Measurements from ENCODE around the gene SAV1.

Gene SAV1

DNA sequence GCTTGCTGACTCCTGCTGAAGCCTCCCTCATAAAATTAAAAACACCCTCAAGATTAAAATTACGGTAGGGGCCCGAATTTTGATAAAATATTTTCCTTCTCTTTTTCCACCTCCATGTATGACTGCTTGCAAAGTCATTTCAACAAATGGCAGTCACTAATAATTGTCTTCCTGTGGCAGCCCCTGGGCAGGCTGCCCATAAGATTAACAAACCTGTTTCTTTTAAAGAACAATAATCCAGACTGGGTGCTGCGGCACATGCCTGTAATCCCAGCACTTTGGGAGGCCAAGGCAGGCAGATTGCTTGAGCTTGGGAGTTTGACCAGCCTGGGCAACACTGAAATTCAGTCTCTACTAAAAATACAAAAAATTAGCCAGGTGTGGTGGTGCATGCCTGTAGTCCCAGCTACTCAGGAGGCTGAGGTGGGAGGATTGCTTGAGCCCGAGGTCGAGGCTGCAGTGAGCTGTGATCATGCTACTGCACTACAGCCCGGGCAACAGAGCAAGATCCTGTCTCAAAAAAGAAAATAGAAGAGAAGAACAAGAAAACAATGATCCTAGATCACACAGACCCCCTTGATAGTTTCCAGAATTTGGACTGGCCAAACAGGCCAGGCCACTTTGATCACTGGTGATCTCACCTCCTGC, 8.7 kb downstream of the SAV1 start:
- no peaks in the 10 kb centered on the region for H3K36me3 ChIP-seq (replicated peaks)
- H3K4me3 ChIP-seq (ENCODE audit: low read depth, low read length) = no peak overlapping the region
- no peaks in the 10 kb centered on the region for H3K27me3 ChIP-seq (replicated peaks)
- in situ Hi-C loops (cut with HindIII; ENCODE audit: low pct_ligation_motif_present, low sequenced_read_pairs) = no loop called here
- H3K27ac ChIP-seq = no peak overlapping the region
- TF ChIP-seq, protein P1, sequence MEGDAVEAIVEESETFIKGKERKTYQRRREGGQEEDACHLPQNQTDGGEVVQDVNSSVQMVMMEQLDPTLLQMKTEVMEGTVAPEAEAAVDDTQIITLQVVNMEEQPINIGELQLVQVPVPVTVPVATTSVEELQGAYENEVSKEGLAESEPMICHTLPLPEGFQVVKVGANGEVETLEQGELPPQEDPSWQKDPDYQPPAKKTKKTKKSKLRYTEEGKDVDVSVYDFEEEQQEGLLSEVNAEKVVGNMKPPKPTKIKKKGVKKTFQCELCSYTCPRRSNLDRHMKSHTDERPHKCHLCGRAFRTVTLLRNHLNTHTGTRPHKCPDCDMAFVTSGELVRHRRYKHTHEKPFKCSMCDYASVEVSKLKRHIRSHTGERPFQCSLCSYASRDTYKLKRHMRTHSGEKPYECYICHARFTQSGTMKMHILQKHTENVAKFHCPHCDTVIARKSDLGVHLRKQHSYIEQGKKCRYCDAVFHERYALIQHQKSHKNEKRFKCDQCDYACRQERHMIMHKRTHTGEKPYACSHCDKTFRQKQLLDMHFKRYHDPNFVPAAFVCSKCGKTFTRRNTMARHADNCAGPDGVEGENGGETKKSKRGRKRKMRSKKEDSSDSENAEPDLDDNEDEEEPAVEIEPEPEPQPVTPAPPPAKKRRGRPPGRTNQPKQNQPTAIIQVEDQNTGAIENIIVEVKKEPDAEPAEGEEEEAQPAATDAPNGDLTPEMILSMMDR (IDR thresholded peaks at IDR 0.05; ENCODE audit: low read depth, low read length, missing control alignments) = no peak
- no peak for DNase-seq

DNA sequence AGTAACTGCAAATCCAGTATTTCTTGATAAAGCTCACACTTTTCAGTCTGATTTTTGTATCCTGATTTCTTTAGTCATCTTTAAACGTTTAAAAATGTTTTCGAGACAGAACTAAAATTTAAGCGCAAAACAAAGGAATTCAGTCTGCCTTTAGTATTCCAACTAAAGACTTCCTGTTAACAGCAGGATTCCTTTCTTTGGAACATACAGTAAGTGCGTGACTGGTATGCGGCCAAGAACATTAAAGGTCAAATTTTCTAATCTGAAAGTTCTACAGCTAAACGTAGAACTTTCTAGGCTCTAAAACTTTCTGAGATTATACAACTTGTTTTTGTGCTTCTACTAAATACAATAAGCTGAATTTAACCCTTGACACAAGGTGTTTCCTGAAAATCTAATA, 9.9 kb downstream of the SAV1 start:
- peak; percentile 66 for DNase-seq
- TF ChIP-seq, protein P1 (IDR thresholded peaks at IDR 0.05; ENCODE audit: low read depth, low read length, missing control alignments) = no peak
- H3K4me3 ChIP-seq (ENCODE audit: low read depth, low read length) = no peak overlapping the region
- peak overlapping the region; percentile 73 for H3K27ac ChIP-seq
- no peaks in the 10 kb centered on the region for H3K27me3 ChIP-seq (replicated peaks)
- H3K36me3 ChIP-seq (replicated peaks) = no peaks in the 10 kb centered on the region
- in situ Hi-C loops (cut with HindIII; ENCODE audit: low pct_ligation_motif_present, low sequenced_read_pairs) = no loop called here

DNA sequence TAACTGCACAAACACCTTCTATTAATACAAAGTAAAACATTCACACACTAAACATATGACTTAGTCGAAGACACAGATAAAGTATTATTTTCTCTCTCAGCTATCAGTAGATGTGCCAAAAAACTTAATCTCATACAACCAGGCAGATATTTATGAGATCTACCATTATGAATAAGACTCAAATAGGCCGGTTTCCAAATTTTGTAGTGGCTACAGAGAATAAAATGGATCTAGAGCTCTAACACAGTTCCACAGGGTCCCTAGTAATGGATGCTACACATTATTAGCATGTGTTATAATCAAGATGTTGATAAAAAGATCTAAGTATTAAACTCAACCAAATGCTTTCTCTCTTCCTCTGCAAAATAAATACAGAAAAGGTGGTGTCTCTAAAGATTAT, 10.4 kb downstream of the SAV1 start:
- TF ChIP-seq, protein P1 (IDR thresholded peaks at IDR 0.05; ENCODE audit: low read depth, low read length, missing control alignments) = no peak
- no peak overlapping the region for H3K4me3 ChIP-seq (ENCODE audit: low read depth, low read length)
- in situ Hi-C loops (cut with HindIII; ENCODE audit: low pct_ligation_motif_present, low sequenced_read_pairs) = no loop called here
- no peak for DNase-seq
- peak overlapping the region; percentile 73 for H3K27ac ChIP-seq
- no peaks in the 10 kb centered on the region for H3K36me3 ChIP-seq (replicated peaks)
- no peaks in the 10 kb centered on the region for H3K27me3 ChIP-seq (replicated peaks)

DNA sequence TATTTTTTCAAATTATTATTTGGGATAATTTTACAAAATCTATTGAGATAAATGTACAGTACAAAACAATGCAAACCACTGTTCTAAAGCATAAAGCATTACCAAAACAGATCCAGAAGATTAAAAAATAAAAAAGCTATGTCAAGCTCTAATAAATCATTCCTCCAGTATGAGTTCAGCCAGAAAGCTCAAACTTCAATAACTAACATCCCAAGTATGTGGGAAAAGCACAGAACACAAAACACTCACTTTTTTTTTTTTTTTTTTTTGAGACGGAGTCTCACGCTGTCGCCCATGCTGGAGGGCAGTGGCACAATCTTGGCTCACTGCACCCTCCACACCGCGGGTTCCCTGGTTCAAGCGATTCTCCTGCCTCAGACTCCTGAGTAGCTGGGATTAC, 11.3 kb downstream of the SAV1 start:
- no peak for DNase-seq
- Histone ChIP-seq H3K27ac (peak overlapping the region; percentile 73), H3K36me3 (replicated peaks) (no peaks in the 10 kb centered on the region), H3K27me3 (replicated peaks) (no peaks in the 10 kb centered on the region), H3K4me3 (ENCODE audit: low read depth, low read length) (no peak overlapping the region)
- in situ Hi-C loops (cut with HindIII; ENCODE audit: low pct_ligation_motif_present, low sequenced_read_pairs) = no loop called here
- TF ChIP-seq, protein P1 (IDR thresholded peaks at IDR 0.05; ENCODE audit: low read depth, low read length, missing control alignments) = no peak

DNA sequence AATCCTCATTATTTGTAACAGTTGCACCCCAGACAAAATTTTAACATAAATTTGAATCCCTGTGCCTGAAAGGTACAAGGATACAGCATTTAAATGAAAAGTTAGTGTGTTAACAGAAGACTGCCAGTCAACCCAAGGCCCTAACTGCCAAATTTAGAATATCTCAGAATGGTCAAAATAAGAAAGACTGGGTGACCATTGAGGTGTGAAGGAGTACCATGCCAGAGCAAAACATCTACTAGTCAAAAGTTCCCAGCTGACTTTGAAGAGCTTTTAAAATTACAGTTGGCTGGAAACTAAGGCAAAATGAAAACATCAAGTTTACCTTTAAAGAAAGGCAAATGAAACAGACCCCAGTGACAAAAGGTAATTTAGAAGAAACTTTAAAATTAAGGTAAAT, 18.4 kb downstream of the SAV1 start:
- in situ Hi-C loops (cut with HindIII; ENCODE audit: low pct_ligation_motif_present, low sequenced_read_pairs) = no loop called here
- no peak overlapping the region for H3K27ac ChIP-seq
- H3K4me3 ChIP-seq (ENCODE audit: low read depth, low read length) = no peak overlapping the region
- DNase-seq = no peak
- TF ChIP-seq, protein P1 (IDR thresholded peaks at IDR 0.05; ENCODE audit: low read depth, low read length, missing control alignments) = no peak
- no peaks in the 10 kb centered on the region for H3K36me3 ChIP-seq (replicated peaks)
- H3K27me3 ChIP-seq (replicated peaks) = no peaks in the 10 kb centered on the region

DNA sequence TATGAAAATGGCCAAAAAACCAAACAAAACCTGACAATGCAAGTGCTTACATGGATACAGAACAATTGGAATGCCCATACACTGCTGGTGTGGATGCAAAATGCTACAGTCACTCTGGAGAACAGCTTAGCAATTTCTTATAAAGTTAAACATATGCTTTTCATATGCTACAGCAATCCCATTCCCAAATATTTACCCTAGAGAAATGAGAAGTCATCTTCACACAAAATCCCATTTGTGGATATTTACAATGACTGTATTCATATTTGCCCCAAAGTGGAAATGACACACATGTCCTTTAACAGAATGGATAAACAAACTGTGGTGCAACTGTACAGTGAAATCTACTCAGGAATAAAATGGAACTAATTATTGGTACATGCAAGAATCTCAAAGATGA, 20.4 kb downstream of the SAV1 start:
- no peaks in the 10 kb centered on the region for H3K36me3 ChIP-seq (replicated peaks)
- no peak overlapping the region for H3K4me3 ChIP-seq (ENCODE audit: low read depth, low read length)
- TF ChIP-seq, protein P1 (IDR thresholded peaks at IDR 0.05; ENCODE audit: low read depth, low read length, missing control alignments) = no peak
- DNase-seq = no peak
- in situ Hi-C loops (cut with HindIII; ENCODE audit: low pct_ligation_motif_present, low sequenced_read_pairs) = no loop called here
- H3K27ac ChIP-seq = no peak overlapping the region
- no peaks in the 10 kb centered on the region for H3K27me3 ChIP-seq (replicated peaks)
